ENCODE results near the gene PPCS.

- TF ChIP-seq POLR2AphosphoS5 (IDR thresholded peaks at IDR 0.05) (no peak), POLR2A (IDR thresholded peaks at IDR 0.05) (no peak), CTCF (IDR thresholded peaks at IDR 0.05) (no peak), EP300 (IDR thresholded peaks at IDR 0.05) (no peak)
Measured at GRCh38 chr1:42454403-42454802, 1.9 kb upstream of the PPCS start.

Data from sigmoid colon (tissue), 4 donors.